Hepatocyte (in vitro differentiated cells): ENCODE measurements around the gene SHROOM3. TPM values are rescaled to one million over a fixed set of nuclear protein-coding genes. Genes with fewer than 3 reads are reported as not detected.
A peak's percentile ranks its signal among the peaks of the same experiment; 100 is the strongest.

Experiments
- DNase-seq: peaks from one replicate; pipeline ENCODE4 v3.0.0-alpha.2; 2016; ENCODE audit warnings: low spot score
- H2AFZ ChIP-seq: fragments of 200-600 bp; sonication (generic); 2 replicates; pipeline ENCODE4 v1.6.0; 2016; ENCODE audit warnings: antibody characterized with exemption, mild to moderate bottlenecking
- H3K27ac ChIP-seq: fragments of 200-600 bp; sonication (generic); 2 replicates; pipeline ENCODE4 v1.5.1; 2016; ENCODE audit warnings: mild to moderate bottlenecking
- H3K27me3 ChIP-seq: fragments of 200-600 bp; sonication (generic); 2 replicates; pipeline ENCODE4 v1.6.1; 2016
- H3K36me3 ChIP-seq: fragments of 200-600 bp; sonication (generic); replicated peaks from 2 replicates; pipeline ENCODE4 v1.5.1; 2016; ENCODE audit warnings: low read depth; ENCODE audit not compliant: insufficient read depth
- H3K4me1 ChIP-seq: fragments of 200-600 bp; sonication (generic); 2 replicates; pipeline ENCODE4 v1.5.1; 2016; ENCODE audit warnings: mild to moderate bottlenecking, moderate library complexity; ENCODE audit not compliant: insufficient read depth
- H3K4me2 ChIP-seq: fragments of 200-600 bp; sonication (generic); 2 replicates; pipeline ENCODE4 v1.6.0; 2016
- H3K4me3 ChIP-seq: fragments of 200-600 bp; sonication (generic); 2 replicates; pipeline ENCODE4 v1.5.1; 2016; ENCODE audit warnings: mild to moderate bottlenecking
- H3K79me2 ChIP-seq: fragments of 200-600 bp; sonication (generic); 2 replicates; pipeline ENCODE4 v1.6.0; 2017; ENCODE audit warnings: mild to moderate bottlenecking
- H3K9me2 ChIP-seq: fragments of 200-600 bp; sonication (generic); replicated peaks from 2 replicates; pipeline ENCODE4 v1.6.0; 2017; ENCODE audit warnings: mild to moderate bottlenecking; ENCODE audit not compliant: insufficient read depth
- H3K9me3 ChIP-seq: fragments of 200-600 bp; sonication (generic); 2 replicates; pipeline ENCODE4 v1.5.1; 2016; ENCODE audit warnings: low read depth, mild to moderate bottlenecking
- H4K20me1 ChIP-seq: fragments of 200-600 bp; sonication (generic); 2 replicates; pipeline ENCODE4 v1.6.0; 2016; ENCODE audit warnings: mild to moderate bottlenecking; ENCODE audit not compliant: insufficient read depth, poor library complexity, severe bottlenecking
- CTCF ChIP-seq: fragments of 200-600 bp; sonication (generic); IDR thresholded peaks from 2 replicates; pipeline ENCODE4 v1.5.1; 2016; ENCODE audit warnings: antibody characterized with exemption, mild to moderate bottlenecking; ENCODE audit not compliant: poor library complexity
- EZH2 ChIP-seq: fragments of 200-600 bp; sonication (generic); IDR thresholded peaks from 2 replicates; pipeline ENCODE4 v1.6.1; 2016; ENCODE audit warnings: antibody characterized with exemption, mild to moderate bottlenecking, borderline replicate concordance
- EZH2phosphoT487 ChIP-seq: fragments of 200-600 bp; sonication (generic); IDR thresholded peaks from one replicate; pipeline ENCODE4 v1.6.1; 2018; ENCODE audit warnings: antibody characterized with exemption, mild to moderate bottlenecking, low read depth, moderate library complexity; ENCODE audit not compliant: unreplicated experiment, severe bottlenecking
- WGBS: methylation state at CpG from one replicate; pipeline ENCODE4 v1.1.6; 2016; ENCODE audit warnings: low lambda C conversion rate; ENCODE audit errors: missing lambda C conversion rate; 5-methylcytosine and 5-hydroxymethylcytosine counted together
- polyA plus RNA-seq: library from polyadenylated mRNA; unstranded; fragments of >200 nt; fragmentation: Nextera tagmentation; extraction: Ambion mirVana; gene quantifications from 2 replicates; pipeline ENCODE4 v1.2.1, GENCODE V29; 2016
- total RNA-seq: library from RNA; depleted of rRNA; stranded (reverse); fragments of >200 nt; gene quantifications from 2 replicates; pipeline ENCODE4 v1.2.3, GENCODE V29; 2014

SHROOM3 gene
- total and polyA plus RNA-seq, 2 experiments from 2014 or later: 35.0 to 63.1 TPM

GRCh38 chr4:76738086-76738931 lies 303.3 kb downstream of the SHROOM3 start:
- H2AFZ ChIP-seq: no peak overlapping the region
- no peaks in the 10 kb centered on the region for H3K9me3 ChIP-seq
- H3K27ac ChIP-seq: peak overlapping the region; percentile 60
- TF ChIP-seq CTCF (no peak), EZH2phosphoT487 (peak; percentile 59), EZH2 (no peak)
- H3K4me2 ChIP-seq: no peak overlapping the region
- no peaks in the 10 kb centered on the region for H3K36me3 ChIP-seq
- 67% methylated on average over 5 of the region's 5 CpGs for WGBS
- H4K20me1 ChIP-seq: no peaks in the 10 kb centered on the region
- peaks cover 11% of the 10 kb centered on the region for H3K4me1 ChIP-seq
- DNase-seq: peak; percentile 34
- H3K9me2 ChIP-seq: no peaks in the 10 kb centered on the region
- peaks cover 31% of the 10 kb centered on the region for H3K79me2 ChIP-seq
- no peaks in the 10 kb centered on the region for H3K27me3 ChIP-seq
- H3K4me3 ChIP-seq: no peak overlapping the region

GRCh38 chr4:76740192-76740591 lies 305.2 kb downstream of the SHROOM3 start:
- H3K9me2 ChIP-seq: no peaks in the 10 kb centered on the region
- H3K4me3 ChIP-seq: no peak overlapping the region
- H2AFZ ChIP-seq: no peak overlapping the region
- H3K9me3 ChIP-seq: no peaks in the 10 kb centered on the region
- H3K27ac ChIP-seq: no peak overlapping the region
- TF ChIP-seq CTCF (no peak), EZH2phosphoT487 (no peak), EZH2 (no peak)
- peaks cover 29% of the 10 kb centered on the region for H3K79me2 ChIP-seq
- WGBS: 98% methylated on average over 23 of the region's 24 CpGs
- no peak overlapping the region for H3K4me2 ChIP-seq
- H3K27me3 ChIP-seq: no peaks in the 10 kb centered on the region
- H4K20me1 ChIP-seq: no peaks in the 10 kb centered on the region
- DNase-seq: no peak
- H3K36me3 ChIP-seq: no peaks in the 10 kb centered on the region
- H3K4me1 ChIP-seq: peaks cover 11% of the 10 kb centered on the region

- H3K27ac ChIP-seq: no peak overlapping the region
- H3K27me3 ChIP-seq: no peaks in the 10 kb centered on the region
- no peak overlapping the region for H2AFZ ChIP-seq
- H3K4me2 ChIP-seq: no peak overlapping the region
- H3K4me1 ChIP-seq: peaks cover 11% of the 10 kb centered on the region
- H3K9me3 ChIP-seq: no peaks in the 10 kb centered on the region
- no peaks in the 10 kb centered on the region for H4K20me1 ChIP-seq
- H3K36me3 ChIP-seq: no peaks in the 10 kb centered on the region
- H3K4me3 ChIP-seq: no peak overlapping the region
- H3K9me2 ChIP-seq: no peaks in the 10 kb centered on the region
- TF ChIP-seq EZH2 (no peak), EZH2phosphoT487 (no peak), CTCF (no peak)
- DNase-seq: no peak
- H3K79me2 ChIP-seq: peaks cover 33% of the 10 kb centered on the region
- WGBS: 98% methylated on average over 69 of the region's 85 CpGs
Measured at GRCh38 chr4:76740866-76741662, 306.0 kb downstream of the SHROOM3 start.
